ENCODE measurements around the gene LRRC38. TPM values are rescaled to one million over a fixed set of nuclear protein-coding genes. Genes with fewer than 3 reads are reported as not detected.

Gene LRRC38
- total and polyA plus RNA-seq, 2 donors (not counting 1 experiment from before 2014, with no cell fraction given): not detected

- no peaks in the 10 kb centered on the region for H4K20me1 ChIP-seq (ENCODE audit: control insufficient read depth, extremely low read depth, insufficient read depth, low read length)
- no peaks in the 10 kb centered on the region for H3K36me3 ChIP-seq (ENCODE audit: control insufficient read depth, insufficient read depth, low read length)
- no peaks in the 10 kb centered on the region for H3K27me3 ChIP-seq (ENCODE audit: control insufficient read depth, insufficient read depth, low read length)
- no peaks in the 10 kb centered on the region for H3K4me1 ChIP-seq (ENCODE audit: control insufficient read depth, extremely low read depth, insufficient read depth, low read length)
- DNase-seq (ENCODE audit: low read depth in 2 of 2): no peak
- no peak overlapping the region for H3K9ac ChIP-seq (ENCODE audit: insufficient read depth, low read length)
- H3K27ac ChIP-seq (ENCODE audit: insufficient read depth, low read length): no peak overlapping the region
- no peak for TF ChIP-seq EZH2 (IDR thresholded peaks at IDR 0.05; ENCODE audit: low read length, missing control alignments)
- no peak overlapping the region for H3K4me2 ChIP-seq (ENCODE audit: extremely low read depth, insufficient read depth, low read length)
- no peak overlapping the region for H2AFZ ChIP-seq (ENCODE audit: low read length)
- H3K4me3 ChIP-seq (replicated peaks in 1 of 4; ENCODE audit: control extremely low read depth in 1 of 4, insufficient read depth in 1 of 4, low read depth in 3 of 4, low read length in 4 of 4): no peak overlapping the region
- no peaks in the 10 kb centered on the region for H3K9me3 ChIP-seq (ENCODE audit: control insufficient read depth, insufficient read depth, low read depth, low read length)
- H3K79me2 ChIP-seq (ENCODE audit: control insufficient read depth, insufficient read depth, low read length): no peaks in the 10 kb centered on the region
These were observed 31.2 kb downstream of the LRRC38 start for GRCh38 chr1:13482600-13482999.

DNA sequence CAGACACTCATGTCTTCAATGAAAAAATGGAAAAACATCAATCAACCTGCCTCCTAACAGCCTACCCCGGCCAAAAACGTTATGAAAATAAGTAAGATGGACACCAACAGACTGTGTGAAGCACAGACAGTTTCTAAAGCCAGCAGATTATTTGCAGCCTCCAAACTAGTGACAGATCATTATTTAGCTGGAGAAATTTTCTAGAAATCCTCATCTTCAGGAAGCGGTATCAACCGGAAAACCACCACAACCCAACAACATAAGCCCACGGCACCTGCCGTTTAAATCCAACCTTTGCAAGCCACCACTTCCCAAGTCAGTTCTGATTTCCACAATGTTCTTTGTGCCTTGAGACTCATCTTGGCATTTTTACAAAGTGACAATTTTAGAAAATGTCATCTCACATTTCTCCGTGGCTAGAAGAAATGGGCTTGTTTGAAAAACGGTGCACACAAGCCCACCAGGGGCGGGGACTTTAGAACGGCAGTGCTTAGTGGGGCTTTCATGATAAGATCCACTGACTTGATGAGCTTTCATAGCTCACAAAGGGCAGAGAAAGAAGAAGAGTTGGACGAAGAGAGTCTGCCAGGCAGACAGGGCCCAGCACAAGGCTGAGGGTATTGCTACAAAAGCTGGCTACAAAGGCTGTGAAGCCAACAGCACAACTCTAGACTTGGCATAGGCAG, 34.5 kb downstream of the LRRC38 start:
- no peaks in the 10 kb centered on the region for H3K9me3 ChIP-seq (ENCODE audit: control insufficient read depth, insufficient read depth, low read depth, low read length)
- no peak overlapping the region for H3K4me2 ChIP-seq (ENCODE audit: extremely low read depth, insufficient read depth, low read length)
- H2AFZ ChIP-seq (ENCODE audit: low read length): no peak overlapping the region
- no peak for TF ChIP-seq CTCF (conservative IDR thresholded peaks at IDR 0.05 in 1 of 2, IDR thresholded peaks at IDR 0.05 in 1 of 2; ENCODE audit: low read depth in 1 of 2, low read length in 2 of 2)
- TF ChIP-seq EZH2 (IDR thresholded peaks at IDR 0.05; ENCODE audit: low read length, missing control alignments): no peak
- H3K79me2 ChIP-seq (ENCODE audit: control insufficient read depth, insufficient read depth, low read length): no peaks in the 10 kb centered on the region
- no peak overlapping the region for H3K27ac ChIP-seq (ENCODE audit: insufficient read depth, low read length)
- no peak for DNase-seq (ENCODE audit: low read depth in 2 of 2)
- no peak overlapping the region for H3K4me3 ChIP-seq (replicated peaks in 1 of 4; ENCODE audit: control extremely low read depth in 1 of 4, insufficient read depth in 1 of 4, low read depth in 3 of 4, low read length in 4 of 4)
- no peaks in the 10 kb centered on the region for H4K20me1 ChIP-seq (ENCODE audit: control insufficient read depth, extremely low read depth, insufficient read depth, low read length)
- H3K4me1 ChIP-seq (ENCODE audit: control insufficient read depth, extremely low read depth, insufficient read depth, low read length): no peaks in the 10 kb centered on the region
- H3K9ac ChIP-seq (ENCODE audit: insufficient read depth, low read length): no peak overlapping the region
- H3K27me3 ChIP-seq (ENCODE audit: control insufficient read depth, insufficient read depth, low read length): no peaks in the 10 kb centered on the region
- no peaks in the 10 kb centered on the region for H3K36me3 ChIP-seq (ENCODE audit: control insufficient read depth, insufficient read depth, low read length)

DNA sequence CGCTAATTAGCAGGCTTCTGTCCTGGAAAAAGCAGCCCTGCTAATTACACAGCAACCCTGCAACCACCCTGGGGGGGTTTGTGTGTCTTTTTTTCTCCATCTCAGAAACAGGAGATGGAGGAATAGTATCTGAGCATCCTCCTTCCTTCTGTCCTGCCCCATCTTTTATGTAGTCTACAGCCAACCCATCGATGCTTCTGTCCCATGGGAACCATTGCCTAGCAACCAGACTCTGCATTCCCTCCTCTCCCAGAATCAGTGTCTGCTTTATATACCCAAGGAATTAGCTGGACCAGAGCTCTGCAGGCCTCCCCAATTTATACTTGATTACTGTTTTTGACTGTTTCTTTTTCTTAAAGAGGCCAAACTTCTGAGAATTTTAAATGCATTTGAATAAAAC, 35.1 kb downstream of the LRRC38 start:
- no peak overlapping the region for H3K4me3 ChIP-seq (replicated peaks in 1 of 4; ENCODE audit: control extremely low read depth in 1 of 4, insufficient read depth in 1 of 4, low read depth in 3 of 4, low read length in 4 of 4)
- H3K4me1 ChIP-seq (ENCODE audit: control insufficient read depth, extremely low read depth, insufficient read depth, low read length): no peaks in the 10 kb centered on the region
- no peaks in the 10 kb centered on the region for H3K36me3 ChIP-seq (ENCODE audit: control insufficient read depth, insufficient read depth, low read length)
- no peaks in the 10 kb centered on the region for H3K9me3 ChIP-seq (ENCODE audit: control insufficient read depth, insufficient read depth, low read depth, low read length)
- H2AFZ ChIP-seq (ENCODE audit: low read length): no peak overlapping the region
- H3K27ac ChIP-seq (ENCODE audit: insufficient read depth, low read length): no peak overlapping the region
- no peaks in the 10 kb centered on the region for H4K20me1 ChIP-seq (ENCODE audit: control insufficient read depth, extremely low read depth, insufficient read depth, low read length)
- H3K9ac ChIP-seq (ENCODE audit: insufficient read depth, low read length): no peak overlapping the region
- H3K79me2 ChIP-seq (ENCODE audit: control insufficient read depth, insufficient read depth, low read length): no peaks in the 10 kb centered on the region
- DNase-seq (ENCODE audit: low read depth in 2 of 2): no peak
- no peak for TF ChIP-seq EZH2 (IDR thresholded peaks at IDR 0.05; ENCODE audit: low read length, missing control alignments)
- no peak for TF ChIP-seq CTCF (conservative IDR thresholded peaks at IDR 0.05 in 1 of 2, IDR thresholded peaks at IDR 0.05 in 1 of 2; ENCODE audit: low read depth in 1 of 2, low read length in 2 of 2)
- H3K4me2 ChIP-seq (ENCODE audit: extremely low read depth, insufficient read depth, low read length): no peak overlapping the region
- no peaks in the 10 kb centered on the region for H3K27me3 ChIP-seq (ENCODE audit: control insufficient read depth, insufficient read depth, low read length)
